ENCODE results near the gene AFAP1L2.

The AFAP1L2 gene

GRCh38 chr10:114347791-114348190 lies 56.5 kb downstream of the AFAP1L2 start:
- no peak for TF ChIP-seq CTCF (IDR thresholded peaks at IDR 0.05; ENCODE audit: low read depth, low read length, missing control alignments)
- DNase-seq (ENCODE audit: low read depth) = no peak
- H3K4me3 ChIP-seq (ENCODE audit: low read depth, low read length) = no peak overlapping the region

GRCh38 chr10:114347241-114347640 lies 57.1 kb downstream of the AFAP1L2 start:
- TF ChIP-seq CTCF (IDR thresholded peaks at IDR 0.05; ENCODE audit: low read depth, low read length, missing control alignments) = no peak
- H3K4me3 ChIP-seq (ENCODE audit: low read depth, low read length) = no peak overlapping the region
- DNase-seq (ENCODE audit: low read depth) = no peak

- TF ChIP-seq CTCF (IDR thresholded peaks at IDR 0.05; ENCODE audit: low read depth, low read length, missing control alignments) = no peak
- no peak overlapping the region for H3K4me3 ChIP-seq (ENCODE audit: low read depth, low read length)
- DNase-seq (ENCODE audit: low read depth) = no peak
Observed at GRCh38 chr10:114346176-114347031, 57.9 kb downstream of the AFAP1L2 start.

GRCh38 chr10:114345701-114346100 lies 58.6 kb downstream of the AFAP1L2 start:
- no peak for TF ChIP-seq CTCF (IDR thresholded peaks at IDR 0.05; ENCODE audit: low read depth, low read length, missing control alignments)
- H3K4me3 ChIP-seq (ENCODE audit: low read depth, low read length) = no peak overlapping the region
- DNase-seq (ENCODE audit: low read depth) = no peak

- H3K4me3 ChIP-seq (ENCODE audit: low read depth, low read length) = no peak overlapping the region
- no peak for TF ChIP-seq CTCF (IDR thresholded peaks at IDR 0.05; ENCODE audit: low read depth, low read length, missing control alignments)
- no peak for DNase-seq (ENCODE audit: low read depth)
Observed at GRCh38 chr10:114343623-114344505, 60.4 kb downstream of the AFAP1L2 start.

GRCh38 chr10:114342976-114343375 lies 61.3 kb downstream of the AFAP1L2 start:
- no peak for TF ChIP-seq CTCF (IDR thresholded peaks at IDR 0.05; ENCODE audit: low read depth, low read length, missing control alignments)
- DNase-seq (ENCODE audit: low read depth) = no peak
- H3K4me3 ChIP-seq (ENCODE audit: low read depth, low read length) = no peak overlapping the region

Measured in GM12864 (cell line).